A673 (cell line): Measurements from ENCODE around the gene ZNF48. TPM values are rescaled to one million over a fixed set of nuclear protein-coding genes. Genes with fewer than 3 reads are reported as not detected.

ENCODE experiments used
- BruUV-seq: library from RNA; stranded (reverse); fragments of 400-500 nt; replicated peaks from 2 replicates; lab custom pipeline; 2021; lab: Mats Ljungman, UMichigan
- CTCF ChIA-PET: fragments of 300-600 bp; sonication (Branson Sonifier 250); formaldehyde crosslinking; loops from one replicate; lab custom pipeline; 2022; ENCODE audit warnings: antibody characterized with exemption; lab: Charles Lee
- POLR2A ChIA-PET: fragments of 300-600 bp; sonication (Branson Sonifier 250); formaldehyde crosslinking; loops from one replicate; lab custom pipeline; 2022; ENCODE audit warnings: antibody characterized with exemption; ENCODE audit not compliant: low non-redundant PET; lab: Charles Lee
- DNase-seq: peaks from one replicate; pipeline ENCODE4 v3.0.0-alpha.2; 2015; ENCODE audit warnings: low spot score
- H3K27ac ChIP-seq: fragments of 200-600 bp; sonication (generic); 2 replicates; pipeline ENCODE4 v1.5.1; 2016; ENCODE audit warnings: mixed run types, low read depth, mild to moderate bottlenecking, mixed read lengths, antibody characterized with exemption, low read length; ENCODE audit not compliant: poor library complexity, severe bottlenecking
- H3K27me3 ChIP-seq: fragments of 200-600 bp; sonication (generic); replicated peaks from 2 replicates; pipeline ENCODE4 v1.6.1; 2017; ENCODE audit warnings: mixed run types, low read depth, mild to moderate bottlenecking, mixed read lengths, antibody characterized with exemption, low read length; ENCODE audit not compliant: insufficient read depth, poor library complexity
- H3K36me3 ChIP-seq: fragments of 200-600 bp; sonication (generic); 2 replicates; pipeline ENCODE4 v1.6.1; 2016; ENCODE audit warnings: mixed run types, mild to moderate bottlenecking, mixed read lengths, antibody characterized with exemption, low read length; ENCODE audit not compliant: insufficient read depth, poor library complexity, severe bottlenecking
- H3K4me1 ChIP-seq: fragments of 200-600 bp; sonication (generic); 2 replicates; pipeline ENCODE4 v1.6.1; 2017; ENCODE audit warnings: mixed run types, mild to moderate bottlenecking, mixed read lengths, antibody characterized with exemption, low read length; ENCODE audit not compliant: insufficient read depth, poor library complexity, severe bottlenecking
- H3K4me3 ChIP-seq: fragments of 200-600 bp; sonication (generic); 2 replicates; pipeline ENCODE4 v1.5.1; 2016; ENCODE audit warnings: low read depth, mixed run types, mild to moderate bottlenecking, mixed read lengths, low read length; ENCODE audit not compliant: poor library complexity, severe bottlenecking
- H3K9me3 ChIP-seq: fragments of 200-600 bp; sonication (generic); 2 replicates; pipeline ENCODE4 v1.6.1; 2016; ENCODE audit warnings: mixed run types, low read depth, mild to moderate bottlenecking, mixed read lengths, antibody characterized with exemption, low read length; ENCODE audit not compliant: poor library complexity, severe bottlenecking
- CTCF ChIP-seq: fragments of 300-800, 200-600 bp; sonication (generic); conservative IDR thresholded peaks from 2 replicates; pipeline ENCODE4 v1.5.1; 2017; ENCODE audit warnings: low read depth, mild to moderate bottlenecking, antibody characterized with exemption, low read length, moderate library complexity, mixed read lengths
- EZH2 ChIP-seq: fragments of 200-600 bp; sonication (generic); IDR thresholded peaks from 2 replicates; pipeline ENCODE4 v1.6.1; 2017; ENCODE audit warnings: borderline replicate concordance, low read depth, mild to moderate bottlenecking, mixed read lengths, antibody characterized with exemption, low read length; ENCODE audit not compliant: poor library complexity, severe bottlenecking
- intact Hi-C: fragments of 100-400 bp; cut with micrococcal nuclease; formaldehyde crosslinking; loops from one replicate; pipeline ENCODE4 v1.10.0; 2022; ENCODE audit not compliant: unreplicated experiment
- total RNA-seq: library from RNA; stranded (reverse); gene quantifications from 2 replicates; pipeline ENCODE4 v1.2.3, GENCODE V29; 2021

ZNF48 gene
- total RNA-seq, 1 experiment from 2014 or later = 22.0 TPM

GRCh38 chr16:30397056-30397455 lies 1.8 kb downstream of the ZNF48 start:
- peaks cover 10% of the 10 kb centered on the region for H3K36me3 ChIP-seq
- CTCF ChIA-PET = interaction anchor here (2.3 kb wide), 1 partner anchor 12 kb away, joined by 9 read pairs; no protein-coding TSS in a partner anchor

GRCh38 chr16:30397776-30398660 lies 2.8 kb downstream of the ZNF48 start:
- ChIA-PET CTCF (interaction anchor here (0.5 kb wide), 1 partner anchor 17 kb away, joined by 3 read pairs; no protein-coding TSS in a partner anchor), POLR2A (no interaction called here)
- DNase-seq = no peak
- Histone ChIP-seq H3K4me3 (no peak overlapping the region), H3K27ac (no peak overlapping the region), H3K4me1 (peaks cover 29% of the 10 kb centered on the region), H3K36me3 (peaks cover 10% of the 10 kb centered on the region), H3K9me3 (no peaks in the 10 kb centered on the region), H3K27me3 (no peaks in the 10 kb centered on the region)
- intact Hi-C loops = no loop called here
- TF ChIP-seq EZH2 (no peak), CTCF (no peak)
- no TSS peak for BruUV-seq

More at GRCh38 chr16:30397056-30397455, 1.8 kb downstream of the ZNF48 start:
- Histone ChIP-seq H3K4me1 (peaks cover 29% of the 10 kb centered on the region), H3K9me3 (no peaks in the 10 kb centered on the region), H3K4me3 (no peak overlapping the region), H3K27me3 (no peaks in the 10 kb centered on the region), H3K27ac (no peak overlapping the region)
- no peak for DNase-seq
- BruUV-seq = no TSS peak
- TF ChIP-seq EZH2 (no peak), CTCF (no peak)
- POLR2A ChIA-PET = no interaction called here
- intact Hi-C loops = no loop called here

GRCh38 chr16:30398661-30399434 lies 3.6 kb downstream of the ZNF48 start:
- TF ChIP-seq CTCF (no peak), EZH2 (no peak)
- ChIA-PET CTCF (interaction anchor here (1.0 kb wide), 1 partner anchor 31 kb away, joined by 4 read pairs; the partner anchor contains the start of gene DCTPP1), POLR2A (interaction anchor here (0.6 kb wide), 1 partner anchor 220 kb away, joined by 3 read pairs; no protein-coding TSS in a partner anchor)
- BruUV-seq = no TSS peak
- peak overlapping the region; percentile 91 for H3K27ac ChIP-seq
- peaks cover 29% of the 10 kb centered on the region for H3K4me1 ChIP-seq
- no peak for DNase-seq
- H3K36me3 ChIP-seq = peaks cover 10% of the 10 kb centered on the region
- H3K4me3 ChIP-seq = no peak overlapping the region
- no peaks in the 10 kb centered on the region for H3K9me3 ChIP-seq
- intact Hi-C loops = no loop called here
- H3K27me3 ChIP-seq = no peaks in the 10 kb centered on the region
